Stimulated activated CD8-positive, alpha-beta memory T cell treated with anti-CD3 and anti-CD28 coated beads, Interleukin-12 subunit alpha, Interleukin-12 subunit beta, amount 100 ng/mL, for 24 hours (primary cell): ENCODE data around the gene ZNF506.
"Not testable (repeated sequence)": the region's sequence is repeated elsewhere in the genome, so short reads cannot be mapped to it uniquely, and the experiment has no call there.

ENCODE experiments used
- DNase-seq: peaks from one replicate; pipeline ENCODE4 v3.0.0-alpha.2; 2020; ENCODE audit errors: extremely low read depth

Gene ZNF506

DNA sequence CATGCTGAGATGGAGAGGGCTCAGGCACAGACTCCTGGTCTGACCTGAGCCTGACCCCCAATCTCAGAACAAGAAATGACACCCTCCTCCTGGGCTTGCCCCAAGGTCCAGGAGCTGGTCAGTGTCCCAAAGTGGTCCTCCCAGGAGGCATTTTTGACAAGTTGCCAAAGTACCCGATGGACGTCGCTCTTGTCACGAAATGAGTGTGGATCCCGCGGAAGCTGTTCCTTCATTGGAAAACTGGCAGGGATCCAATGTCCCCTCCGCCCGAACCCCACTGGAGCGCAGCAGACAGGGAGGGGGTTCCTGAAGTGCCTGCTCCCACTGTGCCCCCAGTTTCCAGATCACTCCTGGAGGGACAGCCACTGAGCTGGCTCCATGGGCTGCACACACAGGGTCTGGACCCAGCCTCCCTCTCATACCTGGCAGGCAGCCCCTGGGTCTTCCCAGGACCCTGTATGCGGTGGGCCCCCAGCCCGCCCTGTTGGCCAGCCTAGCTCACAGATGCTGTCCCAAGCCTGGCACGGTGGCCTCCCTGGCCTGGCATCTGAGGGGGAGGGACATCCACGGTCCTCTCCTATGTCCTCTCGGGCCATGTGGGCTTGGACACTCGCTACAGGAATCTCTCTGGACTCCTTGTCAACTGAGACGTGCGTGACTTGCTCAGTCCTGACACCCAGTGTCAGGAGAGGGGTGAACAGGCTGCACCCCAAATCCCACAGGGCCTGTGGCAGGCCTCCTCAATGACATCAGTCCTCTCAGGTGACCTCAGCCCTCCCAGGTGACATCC, 75.9 kb downstream of the ZNF506 start:
- DNase-seq: no peak

DNA sequence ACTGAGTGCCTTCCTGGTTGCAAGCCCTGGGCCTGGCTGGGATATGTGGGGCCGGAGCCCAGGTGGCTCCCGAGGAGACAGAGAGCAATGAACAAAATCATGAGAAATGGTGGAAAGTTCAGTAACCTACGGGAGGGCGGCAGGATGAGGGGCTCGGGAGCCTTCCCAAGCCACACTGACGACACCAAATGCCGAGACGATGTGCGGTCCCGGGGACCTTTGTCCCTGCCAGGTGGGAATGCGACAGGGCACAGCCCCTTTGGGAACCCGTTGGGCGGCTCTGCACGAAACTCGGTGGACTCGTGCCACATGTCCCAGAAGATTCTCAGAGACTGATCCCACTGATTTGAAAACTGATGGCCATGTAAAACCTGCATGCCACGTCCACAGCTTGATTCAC, 76.9 kb downstream of the ZNF506 start:
- DNase-seq: no peak

DNA sequence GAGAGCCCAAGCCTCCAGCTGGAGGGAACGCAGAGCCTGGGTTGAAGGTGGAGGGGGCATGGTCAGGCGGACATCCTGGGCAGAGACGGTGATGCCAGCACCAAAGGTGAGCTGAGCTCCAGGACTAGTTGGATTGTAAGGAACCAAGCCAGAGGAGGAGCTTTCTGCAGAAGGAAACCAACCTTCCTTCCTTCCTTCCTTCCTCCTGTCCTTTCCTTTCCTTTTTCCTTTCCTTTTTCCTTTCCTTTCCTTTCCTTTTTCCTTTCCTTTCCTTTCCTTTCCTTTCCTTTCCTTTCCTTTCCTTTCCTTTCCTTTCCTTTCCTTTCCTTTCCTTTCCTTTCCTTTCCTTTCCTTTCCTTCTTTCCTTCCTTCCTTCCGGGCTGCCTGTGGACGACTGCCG, 77.6 kb downstream of the ZNF506 start:
- DNase-seq: not testable (repeated sequence)

DNA sequence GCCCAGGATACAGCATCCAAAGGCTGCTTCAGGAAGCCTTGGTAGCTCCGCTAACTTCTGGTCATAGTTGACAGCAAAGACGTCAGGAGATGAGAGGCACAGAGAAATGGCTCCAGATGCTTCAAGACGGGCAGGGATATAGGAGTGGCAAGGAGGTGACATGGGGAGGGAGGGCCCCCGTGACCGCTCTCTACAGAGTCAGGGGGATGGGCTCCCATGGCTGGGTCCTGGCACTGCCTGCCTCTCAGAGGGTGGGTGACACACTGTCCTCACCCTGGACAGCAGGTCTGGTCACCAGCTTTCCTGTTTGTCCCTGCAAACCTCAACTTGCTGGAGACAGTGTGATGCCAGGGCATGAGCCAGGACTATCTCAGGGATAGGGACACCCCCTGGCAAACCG, 78.4 kb downstream of the ZNF506 start:
- DNase-seq: no peak

DNA sequence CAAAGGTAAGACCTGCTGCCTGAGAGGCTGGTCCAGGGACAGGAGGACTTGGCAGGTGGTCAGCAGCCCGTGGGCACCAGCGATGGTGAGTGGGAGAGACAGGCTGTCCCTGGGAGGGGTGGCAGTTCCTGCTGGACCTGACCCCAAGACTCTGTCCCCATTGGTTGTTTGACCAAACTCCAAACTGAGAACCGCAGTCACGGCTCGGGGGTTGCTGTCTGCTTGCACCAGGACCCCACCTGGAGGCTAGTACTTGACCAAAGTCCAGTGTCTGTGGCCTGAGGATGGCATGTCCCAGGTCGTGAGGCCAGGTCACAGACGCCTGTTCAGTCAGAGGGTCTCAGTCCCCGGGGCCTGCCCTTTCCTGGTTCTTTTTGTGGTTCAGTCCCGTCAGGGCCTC, 78.8 kb downstream of the ZNF506 start:
- no peak for DNase-seq
